Activated T-cell treated with anti-CD3 and anti-CD28 coated beads for 48 hours (primary cell): Measurements from ENCODE around the gene TREML1.
"Not testable (repeated sequence)": the region's sequence is repeated elsewhere in the genome, so short reads cannot be mapped to it uniquely, and the experiment has no call there.

ENCODE experiments used
- DNase-seq: peaks from one replicate; pipeline ENCODE4 v3.0.0-alpha.2; 2020; ENCODE audit warnings: low read depth

TREML1 gene

GRCh38 chr6:41147917-41148316, 6.2 kb downstream of the TREML1 start:
- DNase-seq: no peak

GRCh38 chr6:41136911-41137310, 17.2 kb downstream of the TREML1 start:
- DNase-seq: no peak

- no peak for DNase-seq
Measured at GRCh38 chr6:41135062-41135832, 18.9 kb downstream of the TREML1 start.

GRCh38 chr6:41132254-41132653, 21.9 kb downstream of the TREML1 start:
- no peak for DNase-seq

GRCh38 chr6:41125282-41125681, 28.9 kb downstream of the TREML1 start:
- DNase-seq: no peak

- DNase-seq: no peak
Measured at GRCh38 chr6:41122918-41123317, 31.2 kb downstream of the TREML1 start.

- no peak for DNase-seq
Measured at GRCh38 chr6:41122373-41122772, 31.8 kb downstream of the TREML1 start.

GRCh38 chr6:41120058-41120457, 34.1 kb downstream of the TREML1 start:
- DNase-seq: no peak

- DNase-seq: no peak
Measured at GRCh38 chr6:41119508-41119907, 34.6 kb downstream of the TREML1 start.

- DNase-seq: not testable (repeated sequence)
Measured at GRCh38 chr6:41115027-41115426, 39.1 kb downstream of the TREML1 start.

GRCh38 chr6:41111017-41111416, 43.1 kb downstream of the TREML1 start:
- DNase-seq: no peak

GRCh38 chr6:41103847-41104246, 50.3 kb downstream of the TREML1 start:
- DNase-seq: no peak

GRCh38 chr6:41100871-41101287, 53.3 kb downstream of the TREML1 start:
- DNase-seq: no peak
